ENCODE measurements around the gene ZRANB3. TPM values are rescaled to one million over a fixed set of nuclear protein-coding genes. Genes with fewer than 3 reads are reported as not detected.

ZRANB3 gene
- total and polyA plus RNA-seq, 2 of the 13 experiments (the other 11 are each of a cell fraction or from before 2014, with no cell fraction given) = 5.8 to 25.2 TPM

DNA sequence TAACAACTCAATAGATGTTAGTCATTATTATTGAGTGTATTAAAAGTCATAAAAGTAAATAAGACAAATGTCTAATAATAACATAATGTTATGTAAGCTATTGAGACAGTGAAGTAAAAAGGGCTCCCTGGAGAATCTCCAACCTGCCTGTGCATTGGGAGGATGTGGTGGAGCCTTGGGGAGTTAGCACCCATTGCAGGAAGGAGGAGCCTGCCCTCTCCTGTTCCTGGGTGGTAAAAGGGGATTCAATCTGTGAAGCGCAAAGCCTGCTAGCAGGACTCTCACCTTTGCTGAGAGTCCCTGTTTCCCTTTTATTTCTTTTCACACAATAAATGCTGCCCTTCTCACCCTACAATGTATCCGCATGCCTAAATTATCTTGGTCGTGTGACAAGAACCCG, 272.8 kb downstream of the ZRANB3 start:
- intact Hi-C loops (cut with micrococcal nuclease; ENCODE audit: unreplicated experiment) = no loop called here
- no TSS peak for BruUV-seq (replicated peaks)
- H3K27me3 ChIP-seq (ENCODE audit: control insufficient read depth in 1 of 2, insufficient read depth in 2 of 2, low read length in 2 of 2) = no peaks in the 10 kb centered on the region
- in situ Hi-C loops (cut with HindIII; ENCODE audit: extremely low pct_ligation_motif_present, low pct_unique_long_range_greater_than_20kb) = no loop called here
- no peak overlapping the region for H2AFZ ChIP-seq (ENCODE audit: low read length)
- ChIA-PET CTCF (ENCODE audit: low intra/inter-chr PET ratio, low total read pairs) (no interaction called here), POLR2A (no interaction called here)
- no peaks in the 10 kb centered on the region for H4K20me1 ChIP-seq (ENCODE audit: insufficient read depth, low read length)
- H3K27ac ChIP-seq (ENCODE audit: extremely low read length, insufficient read depth, low read length) = no peak overlapping the region
- no peak for FAIRE-seq
- H3K4me1 ChIP-seq (ENCODE audit: insufficient read depth, low read length) = no peaks in the 10 kb centered on the region
- 96% methylated on average over 4 of the region's 4 CpGs for WGBS (ENCODE audit: low lambda C conversion rate)
- no peaks in the 10 kb centered on the region for H3K79me2 ChIP-seq (ENCODE audit: insufficient read depth, low read length)
- H3K9ac ChIP-seq (ENCODE audit: insufficient read depth, low read depth, low read length) = no peak overlapping the region
- peak; percentile 43; the same call in 1 of the 3 replicates for ATAC-seq
- TF ChIP-seq, protein P1, sequence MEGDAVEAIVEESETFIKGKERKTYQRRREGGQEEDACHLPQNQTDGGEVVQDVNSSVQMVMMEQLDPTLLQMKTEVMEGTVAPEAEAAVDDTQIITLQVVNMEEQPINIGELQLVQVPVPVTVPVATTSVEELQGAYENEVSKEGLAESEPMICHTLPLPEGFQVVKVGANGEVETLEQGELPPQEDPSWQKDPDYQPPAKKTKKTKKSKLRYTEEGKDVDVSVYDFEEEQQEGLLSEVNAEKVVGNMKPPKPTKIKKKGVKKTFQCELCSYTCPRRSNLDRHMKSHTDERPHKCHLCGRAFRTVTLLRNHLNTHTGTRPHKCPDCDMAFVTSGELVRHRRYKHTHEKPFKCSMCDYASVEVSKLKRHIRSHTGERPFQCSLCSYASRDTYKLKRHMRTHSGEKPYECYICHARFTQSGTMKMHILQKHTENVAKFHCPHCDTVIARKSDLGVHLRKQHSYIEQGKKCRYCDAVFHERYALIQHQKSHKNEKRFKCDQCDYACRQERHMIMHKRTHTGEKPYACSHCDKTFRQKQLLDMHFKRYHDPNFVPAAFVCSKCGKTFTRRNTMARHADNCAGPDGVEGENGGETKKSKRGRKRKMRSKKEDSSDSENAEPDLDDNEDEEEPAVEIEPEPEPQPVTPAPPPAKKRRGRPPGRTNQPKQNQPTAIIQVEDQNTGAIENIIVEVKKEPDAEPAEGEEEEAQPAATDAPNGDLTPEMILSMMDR (CRISPR knock-in tag; IDR thresholded peaks at IDR 0.05) = peak; percentile 32; the same call in 1 of the 2 replicates
- TF ChIP-seq NCOR1 (IDR thresholded peaks at IDR 0.05; ENCODE audit: borderline replicate concordance, low read length) (no peak), CBX1 (IDR thresholded peaks at IDR 0.05; ENCODE audit: low read depth) (no peak), ELF4 (CRISPR knock-in tag; IDR thresholded peaks at IDR 0.05; ENCODE audit: borderline replicate concordance) (no peak), XRCC5 (optimal IDR thresholded peaks at IDR 0.05; ENCODE audit: low read length) (no peak), STAG1 (CRISPR knock-in tag; IDR thresholded peaks at IDR 0.05) (peak; percentile 32), SIX4 (CRISPR knock-in tag; IDR thresholded peaks at IDR 0.05) (no peak), ARNT2 (CRISPR knock-in tag; IDR thresholded peaks at IDR 0.05; ENCODE audit: low read depth) (no peak), ARHGAP35 (CRISPR knock-in tag; IDR thresholded peaks at IDR 0.05; ENCODE audit: borderline replicate concordance) (no peak)
- TF ChIP-seq, protein P2, sequence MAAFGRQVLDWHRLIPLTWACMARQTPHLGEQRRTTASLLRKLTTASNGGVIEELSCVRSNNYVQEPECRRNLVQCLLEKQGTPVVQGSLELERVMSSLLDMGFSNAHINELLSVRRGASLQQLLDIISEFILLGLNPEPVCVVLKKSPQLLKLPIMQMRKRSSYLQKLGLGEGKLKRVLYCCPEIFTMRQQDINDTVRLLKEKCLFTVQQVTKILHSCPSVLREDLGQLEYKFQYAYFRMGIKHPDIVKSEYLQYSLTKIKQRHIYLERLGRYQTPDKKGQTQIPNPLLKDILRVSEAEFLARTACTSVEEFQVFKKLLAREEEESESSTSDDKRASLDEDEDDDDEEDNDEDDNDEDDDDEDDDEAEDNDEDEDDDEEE (CRISPR knock-in tag; IDR thresholded peaks at IDR 0.05) = no peak
- TF ChIP-seq, protein P3, sequence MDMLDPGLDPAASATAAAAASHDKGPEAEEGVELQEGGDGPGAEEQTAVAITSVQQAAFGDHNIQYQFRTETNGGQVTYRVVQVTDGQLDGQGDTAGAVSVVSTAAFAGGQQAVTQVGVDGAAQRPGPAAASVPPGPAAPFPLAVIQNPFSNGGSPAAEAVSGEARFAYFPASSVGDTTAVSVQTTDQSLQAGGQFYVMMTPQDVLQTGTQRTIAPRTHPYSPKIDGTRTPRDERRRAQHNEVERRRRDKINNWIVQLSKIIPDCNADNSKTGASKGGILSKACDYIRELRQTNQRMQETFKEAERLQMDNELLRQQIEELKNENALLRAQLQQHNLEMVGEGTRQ (IDR thresholded peaks at IDR 0.05; ENCODE audit: low read depth, low read length) = no peak
- TF ChIP-seq, protein P3 (CRISPR knock-in tag; IDR thresholded peaks at IDR 0.05; ENCODE audit: borderline replicate concordance) = no peak
- TF ChIP-seq, protein P4, sequence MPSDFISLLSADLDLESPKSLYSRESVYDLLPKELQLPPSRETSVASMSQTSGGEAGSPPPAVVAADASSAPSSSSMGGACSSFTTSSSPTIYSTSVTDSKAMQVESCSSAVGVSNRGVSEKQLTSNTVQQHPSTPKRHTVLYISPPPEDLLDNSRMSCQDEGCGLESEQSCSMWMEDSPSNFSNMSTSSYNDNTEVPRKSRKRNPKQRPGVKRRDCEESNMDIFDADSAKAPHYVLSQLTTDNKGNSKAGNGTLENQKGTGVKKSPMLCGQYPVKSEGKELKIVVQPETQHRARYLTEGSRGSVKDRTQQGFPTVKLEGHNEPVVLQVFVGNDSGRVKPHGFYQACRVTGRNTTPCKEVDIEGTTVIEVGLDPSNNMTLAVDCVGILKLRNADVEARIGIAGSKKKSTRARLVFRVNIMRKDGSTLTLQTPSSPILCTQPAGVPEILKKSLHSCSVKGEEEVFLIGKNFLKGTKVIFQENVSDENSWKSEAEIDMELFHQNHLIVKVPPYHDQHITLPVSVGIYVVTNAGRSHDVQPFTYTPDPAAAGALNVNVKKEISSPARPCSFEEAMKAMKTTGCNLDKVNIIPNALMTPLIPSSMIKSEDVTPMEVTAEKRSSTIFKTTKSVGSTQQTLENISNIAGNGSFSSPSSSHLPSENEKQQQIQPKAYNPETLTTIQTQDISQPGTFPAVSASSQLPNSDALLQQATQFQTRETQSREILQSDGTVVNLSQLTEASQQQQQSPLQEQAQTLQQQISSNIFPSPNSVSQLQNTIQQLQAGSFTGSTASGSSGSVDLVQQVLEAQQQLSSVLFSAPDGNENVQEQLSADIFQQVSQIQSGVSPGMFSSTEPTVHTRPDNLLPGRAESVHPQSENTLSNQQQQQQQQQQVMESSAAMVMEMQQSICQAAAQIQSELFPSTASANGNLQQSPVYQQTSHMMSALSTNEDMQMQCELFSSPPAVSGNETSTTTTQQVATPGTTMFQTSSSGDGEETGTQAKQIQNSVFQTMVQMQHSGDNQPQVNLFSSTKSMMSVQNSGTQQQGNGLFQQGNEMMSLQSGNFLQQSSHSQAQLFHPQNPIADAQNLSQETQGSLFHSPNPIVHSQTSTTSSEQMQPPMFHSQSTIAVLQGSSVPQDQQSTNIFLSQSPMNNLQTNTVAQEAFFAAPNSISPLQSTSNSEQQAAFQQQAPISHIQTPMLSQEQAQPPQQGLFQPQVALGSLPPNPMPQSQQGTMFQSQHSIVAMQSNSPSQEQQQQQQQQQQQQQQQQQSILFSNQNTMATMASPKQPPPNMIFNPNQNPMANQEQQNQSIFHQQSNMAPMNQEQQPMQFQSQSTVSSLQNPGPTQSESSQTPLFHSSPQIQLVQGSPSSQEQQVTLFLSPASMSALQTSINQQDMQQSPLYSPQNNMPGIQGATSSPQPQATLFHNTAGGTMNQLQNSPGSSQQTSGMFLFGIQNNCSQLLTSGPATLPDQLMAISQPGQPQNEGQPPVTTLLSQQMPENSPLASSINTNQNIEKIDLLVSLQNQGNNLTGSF (CRISPR knock-in tag; IDR thresholded peaks at IDR 0.05) = no peak
- no peak for DNase-seq (ENCODE audit: low spot score)
- H3K4me3 ChIP-seq (replicated peaks in 1 of 3; ENCODE audit: insufficient read depth in 1 of 3, low read depth in 2 of 3, low read length in 3 of 3) = no peak overlapping the region
- H3K4me2 ChIP-seq (ENCODE audit: low read depth, low read length) = no peak overlapping the region
- no peaks in the 10 kb centered on the region; a peak in 1 of 5 replicates for H3K36me3 ChIP-seq (replicated peaks in 1 of 2; ENCODE audit: control insufficient read depth in 1 of 2, insufficient read depth in 2 of 2, low read length in 2 of 2)
- H3K9me3 ChIP-seq (ENCODE audit: low read length) = no peaks in the 10 kb centered on the region

Measured in HepG2 (cell line).